Keratinocyte (primary cell): ENCODE data around the gene MXRA5.

Source experiments
- CTCF ChIP-seq, 3 experiments: IDR thresholded peaks in 1 of 3; conservative IDR thresholded peaks in 1 of 3; optimal IDR thresholded peaks in 1 of 3; 2 replicates in 2 of 3; 3 replicates in 1 of 3; pipeline versions ENCODE3 to v1.5.1; 2011; ENCODE audit warnings: low read length in 3 of 3, mild to moderate bottlenecking in 3 of 3, moderate library complexity in 2 of 3, control low read depth in 1 of 3, inconsistent platforms in 1 of 3; ENCODE audit not compliant: insufficient read depth in 2 of 3; ENCODE audit errors: extremely low read depth in 1 of 3
- EZH2 ChIP-seq: IDR thresholded peaks from one replicate; pipeline ENCODE4 v1.6.1; 2012; ENCODE audit warnings: inconsistent platforms, mild to moderate bottlenecking, low read length, moderate library complexity

- TF ChIP-seq CTCF (optimal IDR thresholded peaks at IDR 0.05 in 1 of 3, IDR thresholded peaks at IDR 0.05 in 1 of 3, conservative IDR thresholded peaks at IDR 0.05 in 1 of 3; ENCODE audit: extremely low read depth in 1 of 3, insufficient read depth in 2 of 3, low read length in 3 of 3), result no peak
- no peak for TF ChIP-seq EZH2
These were observed 83.6 kb downstream of the MXRA5 start for GRCh38 chrX:3262901-3263300.
